MM.1S (cell line): ENCODE measurements around the gene SLBP.

ENCODE experiments used
- DNase-seq: peaks from one replicate; pipeline ENCODE4 v3.0.0-alpha.2; 2015
- H2AFZ ChIP-seq: fragments of 300-600 bp; sonication (generic); 2 replicates; pipeline ENCODE4 v1.6.0; 2016; ENCODE audit warnings: antibody characterized with exemption, low read length
- H3F3A ChIP-seq: fragments of 300-600 bp; sonication (generic); 2 replicates; pipeline ENCODE4 v1.6.1; 2016; ENCODE audit warnings: mild to moderate bottlenecking, antibody characterized with exemption, low read length, moderate library complexity, mixed read lengths; ENCODE audit not compliant: insufficient read depth
- H3K27ac ChIP-seq: fragments of 300-600 bp; sonication (generic); 2 replicates; pipeline ENCODE4 v1.5.1; 2016; ENCODE audit warnings: mild to moderate bottlenecking, low read length
- H3K27me3 ChIP-seq: fragments of 300-600 bp; sonication (generic); replicated peaks from 2 replicates; pipeline ENCODE4 v1.6.0; 2016; ENCODE audit warnings: low read length; ENCODE audit not compliant: insufficient read depth
- H3K36me3 ChIP-seq: fragments of 300-600 bp; sonication (generic); replicated peaks from 2 replicates; pipeline ENCODE4 v1.6.1; 2016; ENCODE audit warnings: mild to moderate bottlenecking, low read length, mixed read lengths; ENCODE audit not compliant: insufficient read depth
- H3K4me1 ChIP-seq: fragments of 300-600 bp; sonication (generic); 2 replicates; pipeline ENCODE4 v1.6.1; 2016; ENCODE audit warnings: low read length, mixed read lengths
- H3K4me2 ChIP-seq: fragments of 300-600 bp; sonication (generic); 2 replicates; pipeline ENCODE4 v1.6.0; 2016; ENCODE audit warnings: low read depth, low read length
- H3K4me3 ChIP-seq: fragments of 300-600 bp; sonication (generic); 2 replicates; pipeline ENCODE4 v1.5.1; 2016; ENCODE audit warnings: low read length, mixed read lengths
- H3K79me2 ChIP-seq: fragments of 300-600 bp; sonication (generic); 2 replicates; pipeline ENCODE4 v1.6.1; 2016; ENCODE audit warnings: mixed run types, low read length, mixed read lengths
- H3K9ac ChIP-seq: fragments of 300-600 bp; sonication (generic); 2 replicates; pipeline ENCODE4 v1.6.1; 2016; ENCODE audit warnings: low read length, mixed read lengths
- H3K9me2 ChIP-seq: fragments of 300-600 bp; sonication (generic); replicated peaks from 2 replicates; pipeline ENCODE4 v1.6.1; 2016; ENCODE audit warnings: mild to moderate bottlenecking, low read length, mixed read lengths; ENCODE audit not compliant: insufficient read depth
- H3K9me3 ChIP-seq: fragments of 300-600 bp; sonication (generic); replicated peaks from 2 replicates; pipeline ENCODE4 v1.6.1; 2016; ENCODE audit warnings: mild to moderate bottlenecking, low read length, mixed read lengths; ENCODE audit not compliant: insufficient read depth
- H4K20me1 ChIP-seq: fragments of 300-600 bp; sonication (generic); 2 replicates; pipeline ENCODE4 v1.6.1; 2016; ENCODE audit warnings: mild to moderate bottlenecking, low read length, moderate library complexity, mixed read lengths; ENCODE audit not compliant: insufficient read depth
- CTCF ChIP-seq: fragments of 300-600 bp; sonication (generic); IDR thresholded peaks from 2 replicates; pipeline ENCODE4 v1.5.1; 2016; ENCODE audit warnings: antibody characterized with exemption, low read length, mixed read lengths
- EZH2 ChIP-seq: fragments of 300-600 bp; sonication (generic); optimal IDR thresholded peaks from 2 replicates; pipeline ENCODE3; 2017; ENCODE audit warnings: low read depth, mild to moderate bottlenecking, antibody characterized with exemption, low read length, mixed read lengths
- EZH2phosphoT487 ChIP-seq: fragments of 300-600 bp; sonication (generic); IDR thresholded peaks from 2 replicates; pipeline ENCODE4 v1.6.1; 2018; ENCODE audit warnings: antibody characterized with exemption, low read length

SLBP gene

DNA sequence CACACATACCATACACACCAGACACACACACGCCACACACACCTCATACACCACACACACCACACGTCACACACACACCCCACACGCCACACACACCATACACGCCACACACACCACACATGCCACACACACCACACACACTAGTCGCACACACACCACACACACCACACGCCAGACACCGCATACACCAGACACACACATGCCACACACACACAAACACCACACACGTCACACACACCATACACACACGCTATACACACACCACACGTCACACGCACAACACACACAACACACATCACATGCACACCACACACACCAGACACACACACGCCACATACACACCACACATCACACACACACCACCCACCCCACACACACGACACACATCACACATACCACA lies 60.0 kb downstream of the SLBP start:
- no peaks in the 10 kb centered on the region for H3K36me3 ChIP-seq
- H3F3A ChIP-seq, result no peaks in the 10 kb centered on the region
- H3K4me2 ChIP-seq, result no peak overlapping the region
- H4K20me1 ChIP-seq, result no peaks in the 10 kb centered on the region
- TF ChIP-seq CTCF (no peak), EZH2 (no peak), EZH2phosphoT487 (no peak)
- H3K27me3 ChIP-seq, result no peaks in the 10 kb centered on the region
- no peaks in the 10 kb centered on the region for H3K79me2 ChIP-seq
- H3K9ac ChIP-seq, result no peak overlapping the region
- no peaks in the 10 kb centered on the region for H3K4me1 ChIP-seq
- no peak overlapping the region for H2AFZ ChIP-seq
- H3K4me3 ChIP-seq, result no peak overlapping the region
- no peak for DNase-seq
- no peaks in the 10 kb centered on the region for H3K9me2 ChIP-seq
- no peak overlapping the region for H3K27ac ChIP-seq
- H3K9me3 ChIP-seq, result no peaks in the 10 kb centered on the region

DNA sequence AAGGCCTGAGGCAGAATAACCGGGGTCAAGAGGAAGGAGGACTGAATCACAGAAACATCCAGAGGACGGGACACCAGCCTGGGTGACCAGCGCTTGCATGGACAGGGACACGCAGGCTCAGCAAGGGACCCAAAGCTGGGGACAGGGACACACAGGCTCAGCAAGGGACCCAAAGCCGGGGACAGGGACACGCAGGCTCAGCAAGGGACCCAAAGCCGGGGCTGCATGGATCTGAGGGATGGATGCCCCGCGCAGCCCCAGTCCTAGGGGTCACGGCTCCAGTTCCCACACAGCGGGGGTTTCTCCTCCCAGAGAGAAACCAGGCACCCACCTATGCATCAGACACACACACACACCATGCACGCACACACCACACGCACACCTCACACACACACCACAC lies 60.5 kb downstream of the SLBP start:
- no peak for TF ChIP-seq EZH2phosphoT487
- no peak for TF ChIP-seq EZH2
- no peak for TF ChIP-seq CTCF
- no peaks in the 10 kb centered on the region for H4K20me1 ChIP-seq
- H3K9ac ChIP-seq, result no peak overlapping the region
- no peaks in the 10 kb centered on the region for H3K9me3 ChIP-seq
- H3K4me1 ChIP-seq, result no peaks in the 10 kb centered on the region
- H2AFZ ChIP-seq, result no peak overlapping the region
- H3K36me3 ChIP-seq, result no peaks in the 10 kb centered on the region
- no peak overlapping the region for H3K4me3 ChIP-seq
- H3K4me2 ChIP-seq, result no peak overlapping the region
- no peaks in the 10 kb centered on the region for H3K79me2 ChIP-seq
- no peaks in the 10 kb centered on the region for H3K9me2 ChIP-seq
- no peak overlapping the region for H3K27ac ChIP-seq
- H3F3A ChIP-seq, result no peaks in the 10 kb centered on the region
- H3K27me3 ChIP-seq, result no peaks in the 10 kb centered on the region
- no peak for DNase-seq

GRCh38 chr4:1648962-1649361 lies 63.2 kb downstream of the SLBP start:
- Histone ChIP-seq H2AFZ (no peak overlapping the region), H3K9me2 (no peaks in the 10 kb centered on the region), H3K4me1 (no peaks in the 10 kb centered on the region), H3K9ac (no peak overlapping the region), H3K79me2 (no peaks in the 10 kb centered on the region), H3K9me3 (no peaks in the 10 kb centered on the region), H3F3A (no peaks in the 10 kb centered on the region), H3K36me3 (no peaks in the 10 kb centered on the region), H3K4me2 (no peak overlapping the region), H3K27me3 (no peaks in the 10 kb centered on the region), H3K27ac (no peak overlapping the region), H4K20me1 (no peaks in the 10 kb centered on the region), H3K4me3 (no peak overlapping the region)
- TF ChIP-seq CTCF (no peak), EZH2phosphoT487 (no peak), EZH2 (no peak)
- no peak for DNase-seq

GRCh38 chr4:1647432-1647831 lies 64.7 kb downstream of the SLBP start:
- no peak for TF ChIP-seq CTCF
- no peak for TF ChIP-seq EZH2
- TF ChIP-seq EZH2phosphoT487, result no peak
- no peaks in the 10 kb centered on the region for H3K36me3 ChIP-seq
- H4K20me1 ChIP-seq, result no peaks in the 10 kb centered on the region
- no peaks in the 10 kb centered on the region for H3K4me1 ChIP-seq
- no peaks in the 10 kb centered on the region for H3K9me3 ChIP-seq
- H3K27ac ChIP-seq, result no peak overlapping the region
- no peak overlapping the region for H2AFZ ChIP-seq
- no peak overlapping the region for H3K9ac ChIP-seq
- H3K9me2 ChIP-seq, result no peaks in the 10 kb centered on the region
- no peak for DNase-seq
- H3K27me3 ChIP-seq, result no peaks in the 10 kb centered on the region
- H3K79me2 ChIP-seq, result no peaks in the 10 kb centered on the region
- no peak overlapping the region for H3K4me3 ChIP-seq
- no peak overlapping the region for H3K4me2 ChIP-seq
- no peaks in the 10 kb centered on the region for H3F3A ChIP-seq
